Measurements from ENCODE around the gene DVL2.
"Not testable (repeated sequence)": the region's sequence is repeated elsewhere in the genome, so short reads cannot be mapped to it uniquely, and the experiment has no call there.

DVL2 gene

DNA sequence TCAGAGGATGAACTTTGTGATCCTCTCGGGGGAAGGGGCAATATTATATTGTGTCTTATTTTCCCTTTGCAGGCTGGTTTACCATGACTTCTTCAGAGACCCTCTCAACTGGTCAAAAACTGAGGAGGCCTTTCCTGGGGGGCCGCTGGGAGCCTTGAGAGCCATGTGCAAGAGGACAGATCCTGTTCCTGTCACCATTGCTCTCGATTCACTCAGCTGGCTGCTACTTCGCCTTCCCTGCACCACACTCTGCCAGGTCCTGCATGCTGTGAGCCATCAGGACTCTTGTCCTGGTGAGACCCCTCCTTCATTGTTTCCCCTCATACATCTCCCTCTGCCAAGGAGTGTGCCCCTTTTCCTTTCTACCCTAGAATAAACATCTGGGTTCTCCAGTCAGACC lies 20.2 kb upstream of the DVL2 start:
- no peak for DNase-seq

DNA sequence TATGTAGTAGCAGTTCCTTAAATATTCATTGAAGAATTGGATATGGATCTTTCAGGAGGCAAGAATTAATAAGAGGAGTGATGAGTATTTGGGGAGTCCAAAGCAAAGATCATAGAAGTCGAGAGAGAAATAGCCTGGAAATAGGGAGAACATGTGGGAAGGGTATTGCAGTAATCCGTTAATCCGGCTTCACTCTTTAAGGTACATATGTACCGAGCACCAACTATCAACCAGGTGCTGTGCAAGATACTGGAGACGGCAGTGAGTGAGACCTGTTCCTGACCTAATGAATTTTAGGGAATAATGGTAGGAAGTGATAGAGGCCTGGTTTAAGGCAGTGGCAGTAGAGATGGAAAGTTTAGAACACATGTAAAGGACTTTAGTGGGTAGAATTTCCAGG lies 18.8 kb upstream of the DVL2 start:
- DNase-seq: no peak

DNA sequence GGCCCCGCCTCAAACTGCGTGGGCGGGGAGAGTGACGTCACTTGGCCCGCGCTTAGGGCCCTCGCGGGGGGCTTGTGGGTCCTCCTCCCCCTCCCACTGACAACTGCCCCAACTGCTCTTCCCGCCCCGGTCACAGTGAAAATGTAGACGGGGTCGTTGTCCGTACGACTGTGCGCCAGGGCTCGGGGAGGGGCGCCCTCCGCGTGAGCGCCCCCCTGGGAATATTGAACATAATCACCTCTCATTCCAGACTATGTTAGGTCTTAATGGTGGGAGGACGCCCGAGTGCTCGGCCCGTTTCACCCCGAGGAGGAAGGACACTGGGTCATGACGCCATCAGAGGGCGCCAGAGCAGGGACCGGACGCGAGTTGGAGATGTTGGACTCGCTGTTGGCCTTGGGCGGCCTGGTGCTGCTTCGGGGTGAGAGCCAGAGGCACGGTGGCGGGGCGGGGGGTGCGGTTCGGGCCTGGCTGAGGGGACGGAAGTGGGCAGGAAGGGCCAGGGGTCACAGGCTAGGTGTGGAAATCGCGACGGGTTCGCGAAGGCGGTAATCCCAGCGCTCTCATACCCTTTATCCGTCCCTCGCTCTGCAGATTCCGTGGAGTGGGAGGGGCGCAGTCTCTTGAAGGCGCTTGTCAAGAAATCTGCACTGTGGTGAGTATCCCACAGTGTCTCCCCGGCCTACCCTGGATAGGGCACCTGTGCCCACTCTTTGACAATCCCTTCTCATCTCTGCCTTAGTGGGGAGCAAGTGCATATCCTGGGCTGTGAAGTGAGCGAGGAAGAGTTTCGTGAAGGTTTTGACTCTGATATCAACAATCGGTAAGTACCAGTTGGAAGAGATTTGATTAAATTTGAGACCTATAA lies 18.1 kb upstream of the DVL2 start, which contains the start of gene ELP5:
TSS of gene ELP5 (plus strand) at position 40 of the 868 bp plus-strand sequence. CDS start at position 376, 336 bp downstream.
- no peak for DNase-seq

DNA sequence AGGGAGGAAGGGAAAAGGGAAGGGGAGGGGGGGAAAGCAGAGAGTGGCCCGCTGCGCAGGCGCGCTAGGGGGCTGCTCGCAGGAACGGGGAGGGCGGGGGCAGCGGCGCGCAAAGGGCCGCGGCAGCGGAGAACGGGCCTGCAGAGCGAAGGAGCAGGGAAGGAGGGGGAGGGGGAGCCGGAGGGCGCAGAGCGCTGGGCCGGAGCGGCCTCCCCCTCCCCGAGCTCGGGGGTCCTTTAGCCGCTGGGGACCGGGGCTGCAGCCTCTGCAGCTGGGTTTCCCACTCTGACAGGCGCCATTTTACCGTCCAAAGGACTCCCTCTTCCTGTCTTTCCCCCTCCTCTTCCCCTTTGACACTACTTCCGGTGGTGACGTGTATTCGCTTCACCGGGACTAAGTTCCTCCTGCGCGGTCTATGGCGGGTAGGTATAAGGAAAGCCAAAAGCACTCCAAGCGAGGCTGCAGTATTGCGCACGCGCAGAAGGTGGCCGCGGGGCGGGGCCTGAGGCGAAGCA lies 17.4 kb upstream of the DVL2 start, which contains the start of gene CTDNEP1:
TSS of gene CTDNEP1 (minus strand) at position 74 of the 515 bp plus-strand sequence. CDS start 438 bp downstream, outside the sequence.
- DNase-seq: peak; percentile 99

DNA sequence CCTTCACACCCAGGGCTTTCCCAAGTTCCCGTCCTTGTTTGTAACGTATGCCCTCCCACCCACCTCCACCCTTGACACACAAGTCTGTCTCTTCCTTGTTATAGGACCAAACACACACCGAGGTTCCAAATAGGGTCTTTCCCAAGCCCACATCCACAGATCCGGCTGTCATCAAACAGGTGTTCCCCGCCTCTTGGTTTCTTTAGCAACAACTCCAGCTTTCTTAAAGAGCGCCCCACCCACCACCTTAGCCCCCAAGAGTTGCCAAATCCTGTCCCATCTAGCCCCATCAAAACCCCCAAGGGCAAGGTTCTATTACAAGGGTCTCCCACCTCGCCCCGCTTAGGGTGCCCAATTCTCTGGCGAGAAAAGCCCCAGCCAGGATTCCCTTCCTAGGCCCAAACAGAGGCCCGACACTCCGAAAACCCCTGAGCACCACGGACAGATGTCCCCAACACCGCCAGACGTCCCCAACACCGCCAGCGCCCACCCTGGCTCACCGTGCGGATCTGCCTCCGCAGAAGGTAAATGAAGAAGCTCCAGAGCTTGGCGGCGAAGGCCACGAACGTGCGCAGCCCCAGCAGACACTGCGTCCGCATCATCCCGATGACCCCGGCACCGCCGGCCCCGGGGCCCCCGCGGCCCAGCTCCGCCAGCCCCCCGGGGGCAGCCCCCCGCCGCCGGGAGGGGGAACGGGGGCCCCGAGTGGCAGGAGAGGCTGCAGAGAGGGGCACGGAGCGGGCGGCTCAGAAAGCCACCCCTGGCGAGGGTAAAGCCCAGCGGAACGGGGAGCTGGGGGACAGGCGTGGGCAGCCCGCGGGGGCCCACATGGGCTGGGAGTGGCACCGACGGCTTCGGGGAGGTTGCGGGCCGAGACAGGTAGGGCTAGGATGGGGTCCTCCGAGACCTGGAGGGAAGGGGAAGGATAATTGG lies 16.6 kb upstream of the DVL2 start:
- DNase-seq: no peak

DNA sequence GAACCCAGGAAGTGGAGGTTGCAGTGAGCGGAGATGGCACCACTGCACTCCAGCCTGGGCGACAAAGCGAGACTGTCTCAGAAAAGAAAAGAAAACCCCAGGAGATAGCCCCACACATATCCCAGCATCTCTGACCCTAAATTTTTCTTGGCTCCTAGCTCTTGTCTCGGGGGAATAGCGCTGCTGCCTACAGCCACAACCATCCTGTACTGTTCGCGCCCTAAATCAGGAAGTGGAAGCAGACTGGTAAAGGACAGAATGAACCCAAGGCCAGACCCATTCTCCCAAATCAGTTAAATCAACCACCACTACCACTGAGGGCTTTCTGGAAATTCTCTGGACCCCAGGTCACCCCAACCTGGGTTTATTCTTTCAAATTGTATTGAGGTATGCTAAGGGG lies 15.5 kb upstream of the DVL2 start:
- DNase-seq: no peak

GRCh38 chr17:7249214-7249613 lies 14.9 kb upstream of the DVL2 start:
- no peak for DNase-seq

GRCh38 chr17:7248796-7249195 lies 14.5 kb upstream of the DVL2 start:
- DNase-seq: no peak

DNA sequence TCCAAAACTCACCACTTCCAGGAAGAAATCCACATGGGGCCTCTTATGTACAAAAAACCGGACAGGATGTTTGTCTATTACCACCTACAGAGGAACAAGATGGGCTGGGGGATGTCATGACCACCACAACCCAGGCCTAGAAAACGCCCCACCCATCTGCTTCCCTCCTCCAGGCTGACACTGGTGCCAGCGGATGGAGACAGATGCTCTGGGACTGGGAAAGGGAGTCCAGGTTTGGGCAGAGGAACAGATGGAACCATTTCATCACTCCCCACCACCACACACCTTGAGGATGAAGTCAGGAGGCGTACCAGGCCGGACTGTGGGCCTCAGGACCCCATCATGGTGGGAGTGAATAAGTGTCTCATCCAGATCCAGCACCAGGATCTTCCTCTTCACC lies 12.5 kb upstream of the DVL2 start:
- DNase-seq: no peak

- DNase-seq: not testable (repeated sequence)
Measured at GRCh38 chr17:7243838-7244237, 9.5 kb upstream of the DVL2 start.

DNA sequence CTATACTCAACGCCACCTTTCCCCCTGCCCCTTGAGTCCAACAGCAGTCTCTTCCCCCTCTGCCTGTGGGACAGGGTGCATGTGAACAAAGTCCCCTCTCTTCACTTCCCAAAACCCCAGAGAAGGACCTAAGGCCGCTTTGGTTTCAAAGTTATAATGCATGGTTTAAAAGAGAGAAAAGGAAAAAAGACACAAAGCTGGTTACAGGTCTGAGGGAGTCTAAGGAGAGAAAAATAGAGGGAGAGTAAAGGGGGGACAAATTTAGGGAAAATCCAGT lies 9.1 kb upstream of the DVL2 start:
- DNase-seq: no peak

DNA sequence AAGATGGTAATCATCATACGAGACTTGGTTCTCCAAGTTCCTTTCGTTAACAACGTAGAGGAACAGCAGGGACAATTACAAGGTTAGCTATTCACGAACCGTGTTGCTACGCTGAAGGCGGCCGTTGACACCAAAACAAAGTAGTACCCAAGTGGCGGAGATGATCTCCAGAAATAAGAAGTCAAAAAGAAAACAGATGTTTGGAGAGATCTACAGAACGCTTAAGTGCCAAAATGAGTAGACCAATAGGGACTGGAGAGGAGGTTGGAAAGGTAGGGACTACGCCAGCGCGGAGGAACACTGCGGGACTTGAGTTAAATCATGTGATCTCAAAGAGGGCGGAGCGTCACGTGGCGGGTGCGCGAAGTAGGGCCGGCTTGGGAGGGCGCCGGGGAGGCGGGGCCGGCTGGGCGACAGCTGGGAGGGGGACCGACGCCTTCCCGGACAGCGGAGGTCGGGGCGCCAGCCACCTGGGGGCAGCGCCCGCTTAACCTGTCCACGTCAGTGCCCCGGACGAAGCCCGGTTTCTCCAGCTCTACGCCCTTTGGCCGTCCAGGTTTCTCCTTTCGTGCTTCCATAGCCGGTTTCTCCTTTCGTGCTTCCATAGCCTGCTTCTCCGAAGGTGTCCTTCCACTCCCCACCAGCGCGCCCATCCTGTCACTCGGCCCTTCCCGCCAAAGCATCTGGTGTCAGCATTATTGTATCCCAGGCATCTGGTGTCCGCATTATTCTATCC lies 8.6 kb upstream of the DVL2 start:
- peak; percentile 92 for DNase-seq

- DNase-seq: peak; percentile 96
Measured at GRCh38 chr17:7241783-7242716, 7.7 kb upstream of the DVL2 start, which contains the start of gene GABARAP. Gene GABARAP (minus strand): TSS chr17:7242449. CDS start chr17:7242330, 119 bp downstream.

DNA sequence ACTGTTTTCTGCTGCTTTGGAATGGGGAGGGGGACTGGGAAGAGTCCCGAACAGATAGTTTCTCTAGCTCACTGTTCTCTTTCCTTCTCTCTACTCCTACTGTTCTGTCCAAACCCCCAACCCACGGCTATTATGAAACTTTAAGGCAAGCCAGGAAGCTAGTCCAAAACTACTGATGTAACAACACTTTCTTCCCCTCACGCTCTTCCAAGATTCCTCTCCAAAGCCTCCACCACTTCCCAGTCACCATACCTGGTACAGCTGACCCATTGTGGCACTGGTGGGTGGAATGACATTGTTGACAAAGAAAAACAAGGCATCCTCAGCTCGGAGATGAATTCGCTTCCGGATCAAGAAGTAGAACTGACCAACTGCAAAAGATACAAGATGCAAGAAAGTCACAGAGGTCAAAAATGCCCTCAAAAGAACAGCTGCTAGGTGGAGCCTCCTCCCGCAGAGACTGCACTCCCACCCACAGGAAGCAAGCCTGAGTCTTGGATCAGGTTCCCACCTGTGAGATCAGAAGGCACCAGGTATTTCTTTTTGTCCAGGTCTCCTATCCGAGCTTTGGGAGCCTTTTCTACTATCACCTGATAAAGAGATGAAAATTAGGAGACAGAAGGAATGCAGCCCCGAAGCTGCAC lies 6.9 kb upstream of the DVL2 start:
- DNase-seq: no peak

GRCh38 chr17:7240375-7240774 lies 6.1 kb upstream of the DVL2 start:
- no peak for DNase-seq

GRCh38 chr17:7239091-7240027 lies 5.0 kb upstream of the DVL2 start, which contains the start of gene PHF23:
Gene PHF23 (minus strand): TSS chr17:7239457. CDS start chr17:7239279, 178 bp downstream.
- DNase-seq: peak; percentile 95

GRCh38 chr17:7238420-7239090 lies 4.2 kb upstream of the DVL2 start:
- DNase-seq: peak; percentile 47

DNA sequence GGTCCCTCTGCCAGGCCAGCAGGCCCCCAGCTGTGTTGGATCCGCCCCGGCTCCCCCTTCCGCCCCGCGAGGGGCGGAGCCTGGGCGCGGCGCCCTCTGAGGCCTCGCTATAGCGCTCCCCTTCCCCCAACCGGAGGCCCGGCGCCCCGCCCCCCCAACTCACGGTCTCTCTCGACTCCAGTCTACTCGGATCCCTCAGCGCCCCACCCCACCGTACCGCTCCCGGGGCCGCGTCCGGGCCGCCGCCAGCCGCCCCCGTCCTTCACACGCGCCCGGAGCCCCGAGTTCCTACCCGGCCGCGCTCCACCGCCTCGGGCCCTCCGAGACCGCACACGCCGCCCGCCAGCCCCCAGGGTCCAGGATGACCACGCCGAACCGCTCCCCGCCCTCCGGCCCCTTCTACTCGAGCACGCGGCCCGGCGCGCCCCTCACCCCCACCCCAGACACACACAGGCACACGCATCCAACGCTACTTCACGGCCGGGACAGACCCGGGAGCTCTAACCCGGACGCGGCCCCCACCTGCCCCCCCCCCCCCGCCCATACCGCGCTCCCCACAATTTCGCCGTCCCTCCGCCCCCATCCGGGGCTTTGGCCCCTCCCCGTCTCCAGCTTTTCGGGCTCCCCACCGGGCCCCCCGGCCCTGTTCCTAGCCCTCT lies 3.6 kb upstream of the DVL2 start:
- peak; percentile 82 for DNase-seq

All from activated T-cell treated with anti-CD3 and anti-CD28 coated beads, Interleukin-2, amount 50 U/mL, for 1 hour (primary cell).